Activated T-cell treated with anti-CD3 and anti-CD28 coated beads, Interleukin-2, amount 50 U/mL, for 72 hours (primary cell): Measurements from ENCODE around the gene CEP104. TPM values are rescaled to one million over a fixed set of nuclear protein-coding genes. Genes with fewer than 3 reads are reported as not detected.
A peak's percentile ranks its signal among the peaks of the same experiment; 100 is the strongest.

Source experiments
- ATAC-seq, 2 donors: fragments of 150-1000 bp; cut with Tn5 transposase; replicated peaks in 1 of 2; 2 replicates each; pipeline ENCODE4 v1.10.0; 2021; ENCODE audit warnings: moderate library complexity in 2 of 2, mild to moderate bottlenecking in 1 of 2
- DNase-seq, 2 donors: peaks; one replicate each; pipeline ENCODE4 v3.0.0; 2021 to 2022; ENCODE audit warnings: mixed read lengths in 1 of 2
- H3K27ac Mint-ChIP-seq: one replicate; pipeline ENCODE4 v1.8.0; 2022; ENCODE audit warnings: mild to moderate bottlenecking, moderate library complexity, mixed read lengths
- H3K27me3 Mint-ChIP-seq: one replicate; pipeline ENCODE4 v1.8.0; 2022; ENCODE audit warnings: low read depth, mixed read lengths
- H3K36me3 Mint-ChIP-seq, 2 donors: one replicate each; pipeline ENCODE4 v1.8.0; 2022; ENCODE audit warnings: mixed read lengths in 2 of 2, mild to moderate bottlenecking in 1 of 2; ENCODE audit not compliant: insufficient read depth in 2 of 2
- H3K4me1 Mint-ChIP-seq: one replicate; pipeline ENCODE4 v1.8.0; 2022; ENCODE audit warnings: low read depth, mixed read lengths
- H3K4me3 Mint-ChIP-seq, 2 donors: one replicate each; pipeline ENCODE4 v1.8.0; 2022; ENCODE audit warnings: mild to moderate bottlenecking in 2 of 2, mixed read lengths in 2 of 2, moderate library complexity in 2 of 2
- H3K9me3 Mint-ChIP-seq, 2 donors: one replicate each; pipeline ENCODE4 v1.8.0; 2022; ENCODE audit warnings: mixed read lengths in 2 of 2
- total RNA-seq, 2 donors: library from RNA; stranded (reverse); gene quantifications; one replicate each; pipeline ENCODE4 v1.2.3, GENCODE V29; 2022

CEP104 gene
- total RNA-seq, 2 donors from 2014 or later: 37.4 to 48.1 TPM

- peak within 1 kb of the TSS; percentile 94 to 97 for H3K4me3 Mint-ChIP-seq
- ATAC-seq: peak; percentile 77 to 78
- H3K4me1 Mint-ChIP-seq: peaks cover 63% of the 10 kb centered on the region
- DNase-seq: peak; percentile 89 to 94
- H3K27ac Mint-ChIP-seq: peak within 1 kb of the TSS; percentile 98
- H3K27me3 Mint-ChIP-seq: no peaks in the 10 kb centered on the region
- peaks cover 6 to 17% of the 10 kb centered on the region in 2 donors for H3K36me3 Mint-ChIP-seq
- peaks cover 2 to 6% of the 10 kb centered on the region in 2 donors for H3K9me3 Mint-ChIP-seq
Observed at GRCh38 chr1:3900150-3900968, 43.3 kb upstream of the CEP104 start, which contains the start of gene C1orf174. C1orf174 (minus strand) TSS chr1:3900272; CDS start chr1:3900186, 86 bp downstream.

- Mint-ChIP-seq H3K36me3 (peaks cover 6 to 17% of the 10 kb centered on the region in 2 donors), H3K4me1 (peaks cover 63% of the 10 kb centered on the region), H3K9me3 (peaks cover 2 to 6% of the 10 kb centered on the region in 2 donors), H3K27me3 (no peaks in the 10 kb centered on the region), H3K4me3 (peak overlapping the region; percentile 94 to 97), H3K27ac (peak overlapping the region; percentile 97)
- DNase-seq (no peak), ATAC-seq (peak in 1 of 2 donors; percentile 0)
Observed at GRCh38 chr1:3899754-3900149, 42.7 kb upstream of the CEP104 start.

GRCh38 chr1:3898994-3899753, 42.2 kb upstream of the CEP104 start:
- Mint-ChIP-seq H3K4me3 (peak overlapping the region; percentile 94 to 97), H3K36me3 (peaks cover 6 to 17% of the 10 kb centered on the region in 2 donors), H3K9me3 (peaks cover 2 to 6% of the 10 kb centered on the region in 2 donors), H3K4me1 (peaks cover 63% of the 10 kb centered on the region), H3K27ac (peak overlapping the region; percentile 98), H3K27me3 (no peaks in the 10 kb centered on the region)
- no peak for ATAC-seq
- no peak for DNase-seq

- H3K9me3 Mint-ChIP-seq: peaks cover 2 to 6% of the 10 kb centered on the region in 2 donors
- peak overlapping the region; percentile 22 to 94 for H3K4me3 Mint-ChIP-seq
- no peaks in the 10 kb centered on the region for H3K27me3 Mint-ChIP-seq
- no peak overlapping the region for H3K27ac Mint-ChIP-seq
- DNase-seq (no peak), ATAC-seq (no peak)
- H3K36me3 Mint-ChIP-seq: peaks cover 6 to 17% of the 10 kb centered on the region in 2 donors
- peaks cover 58% of the 10 kb centered on the region for H3K4me1 Mint-ChIP-seq
Observed at GRCh38 chr1:3898475-3898735, 41.4 kb upstream of the CEP104 start.

GRCh38 chr1:3896396-3897000, 39.5 kb upstream of the CEP104 start:
- Mint-ChIP-seq H3K4me3 (no peak overlapping the region), H3K4me1 (peaks cover 41% of the 10 kb centered on the region), H3K9me3 (peaks cover 2 to 6% of the 10 kb centered on the region in 2 donors), H3K36me3 (peaks cover 6 to 17% of the 10 kb centered on the region in 2 donors), H3K27me3 (no peaks in the 10 kb centered on the region), H3K27ac (no peak overlapping the region)
- DNase-seq: no peak
- ATAC-seq: no peak

GRCh38 chr1:3895951-3896325, 38.9 kb upstream of the CEP104 start:
- no peak overlapping the region for H3K27ac Mint-ChIP-seq
- ATAC-seq (no peak), DNase-seq (no peak)
- H3K27me3 Mint-ChIP-seq: no peaks in the 10 kb centered on the region
- H3K4me3 Mint-ChIP-seq: no peak overlapping the region
- peaks cover 41% of the 10 kb centered on the region for H3K4me1 Mint-ChIP-seq
- peaks cover 6 to 17% of the 10 kb centered on the region in 2 donors for H3K36me3 Mint-ChIP-seq
- H3K9me3 Mint-ChIP-seq: peaks cover 2 to 6% of the 10 kb centered on the region in 2 donors

GRCh38 chr1:3895279-3895950, 38.4 kb upstream of the CEP104 start:
- DNase-seq (no peak), ATAC-seq (no peak)
- no peaks in the 10 kb centered on the region for H3K27me3 Mint-ChIP-seq
- peaks cover 6 to 19% of the 10 kb centered on the region in 2 donors for H3K36me3 Mint-ChIP-seq
- no peak overlapping the region for H3K27ac Mint-ChIP-seq
- H3K4me3 Mint-ChIP-seq: no peak overlapping the region
- peaks cover 46% of the 10 kb centered on the region for H3K4me1 Mint-ChIP-seq
- H3K9me3 Mint-ChIP-seq: peaks cover 2 to 6% of the 10 kb centered on the region in 2 donors

- DNase-seq (no peak), ATAC-seq (no peak)
- H3K4me3 Mint-ChIP-seq: no peak overlapping the region
- peaks cover 2 to 6% of the 10 kb centered on the region in 2 donors for H3K9me3 Mint-ChIP-seq
- peaks cover 10 to 25% of the 10 kb centered on the region in 2 donors for H3K36me3 Mint-ChIP-seq
- H3K4me1 Mint-ChIP-seq: peaks cover 53% of the 10 kb centered on the region
- H3K27me3 Mint-ChIP-seq: no peaks in the 10 kb centered on the region
- no peak overlapping the region for H3K27ac Mint-ChIP-seq
Observed at GRCh38 chr1:3894626-3895278, 37.7 kb upstream of the CEP104 start.

- Mint-ChIP-seq H3K36me3 (peaks cover 10 to 24% of the 10 kb centered on the region in 2 donors), H3K27me3 (no peaks in the 10 kb centered on the region), H3K4me1 (peaks cover 43% of the 10 kb centered on the region), H3K9me3 (peaks cover 2 to 6% of the 10 kb centered on the region in 2 donors), H3K27ac (no peak overlapping the region), H3K4me3 (no peak overlapping the region)
- no peak for DNase-seq
- no peak for ATAC-seq
Observed at GRCh38 chr1:3893190-3893589, 36.2 kb upstream of the CEP104 start.

GRCh38 chr1:3892748-3893147, 35.7 kb upstream of the CEP104 start:
- Mint-ChIP-seq H3K36me3 (peaks cover 7 to 24% of the 10 kb centered on the region in 2 donors), H3K4me3 (no peak overlapping the region), H3K4me1 (peaks cover 39% of the 10 kb centered on the region), H3K27me3 (no peaks in the 10 kb centered on the region), H3K27ac (no peak overlapping the region), H3K9me3 (peaks cover 2 to 3% of the 10 kb centered on the region in 2 donors)
- DNase-seq (no peak), ATAC-seq (no peak)

- Mint-ChIP-seq H3K4me3 (no peak overlapping the region), H3K27me3 (no peaks in the 10 kb centered on the region)
Observed at GRCh38 chr1:3891329-3891865, 34.4 kb upstream of the CEP104 start.

More at GRCh38 chr1:3891329-3891865, 34.4 kb upstream of the CEP104 start:
- ATAC-seq: no peak
- H3K4me1 Mint-ChIP-seq: peaks cover 25% of the 10 kb centered on the region
- DNase-seq: no peak
- H3K36me3 Mint-ChIP-seq: peaks cover 4 to 17% of the 10 kb centered on the region in 2 donors
- no peak overlapping the region for H3K27ac Mint-ChIP-seq
- H3K9me3 Mint-ChIP-seq: no peaks in the 10 kb centered on the region
